IMR-90 (cell line): ENCODE data around the gene DHRSX. TPM values are rescaled to one million over a fixed set of nuclear protein-coding genes. Genes with fewer than 3 reads are reported as not detected.

Experiments
- ATAC-seq: fragments of 200-7000 bp; cut with Tn5 transposase; 2 replicates; pipeline ENCODE4 v1.9.1; 2020; ENCODE audit warnings: low read depth, mild to moderate bottlenecking, moderate library complexity
- BruUV-seq: library from RNA; stranded (reverse); fragments of 400-500 nt; replicated peaks from 2 replicates; lab custom pipeline; 2021; lab: Mats Ljungman, UMichigan
- CTCF ChIA-PET: fragments of 300-600 bp; formaldehyde crosslinking; extraction: SDS; loops from one replicate; lab custom pipeline; 2021; ENCODE audit warnings: antibody characterized with exemption; lab: Yijun Ruan, JAX
- POLR2A ChIA-PET: fragments of 300-600 bp; sonication (Branson Sonifier 250); formaldehyde crosslinking; loops from one replicate; lab custom pipeline; 2022; ENCODE audit warnings: antibody characterized with exemption; ENCODE audit not compliant: unreplicated experiment; lab: Charles Lee
- DNase-seq: peaks from one replicate; pipeline ENCODE4 v3.0.0; 2013
- H2AFZ ChIP-seq: replicated peaks from 2 replicates; pipeline ENCODE3; 2013; ENCODE audit warnings: low read length, mild to moderate bottlenecking; ENCODE audit not compliant: poor library complexity
- H2AK5ac ChIP-seq: 2 replicates; pipeline ENCODE4 v1.6.1; 2013; ENCODE audit warnings: low read depth, low read length, inconsistent platforms
- H2AK9ac ChIP-seq: replicated peaks from 2 replicates; pipeline ENCODE3; 2013; ENCODE audit warnings: mild to moderate bottlenecking, low read depth, low read length, moderate library complexity; ENCODE audit not compliant: poor library complexity
- H2BK120ac ChIP-seq: 2 replicates; pipeline ENCODE4 v1.6.1; 2013; ENCODE audit warnings: low read depth, low read length, inconsistent platforms
- H2BK15ac ChIP-seq: 3 replicates; pipeline ENCODE4 v1.6.1; 2013; ENCODE audit warnings: low read depth, low read length, inconsistent platforms
- H2BK20ac ChIP-seq: 2 replicates; pipeline ENCODE4 v1.6.1; 2013; ENCODE audit warnings: low read depth, mild to moderate bottlenecking, inconsistent platforms, low read length, moderate library complexity
- H2BK5ac ChIP-seq: 2 replicates; pipeline ENCODE4 v1.6.1; 2013; ENCODE audit warnings: mild to moderate bottlenecking, low read depth, low read length, inconsistent platforms; ENCODE audit not compliant: poor library complexity, severe bottlenecking
- H3K14ac ChIP-seq: replicated peaks from 2 replicates; pipeline ENCODE4 v1.6.1; 2013; ENCODE audit warnings: low read depth, low read length, inconsistent platforms
- H3K18ac ChIP-seq: 2 replicates; pipeline ENCODE4 v1.6.1; 2013; ENCODE audit warnings: low read depth, low read length, control low read depth
- H3K23ac ChIP-seq: 2 replicates; pipeline ENCODE4 v1.6.1; 2013; ENCODE audit warnings: low read depth, low read length, inconsistent platforms
- H3K27ac ChIP-seq: 2 replicates; pipeline ENCODE4 v1.5.1; 2013; ENCODE audit warnings: mild to moderate bottlenecking, control low read depth, low read length; ENCODE audit not compliant: insufficient read depth
- H3K27me3 ChIP-seq: 2 replicates; pipeline ENCODE4 v1.6.1; 2013; ENCODE audit warnings: low read length; ENCODE audit not compliant: control insufficient read depth, insufficient read depth
- H3K36me3 ChIP-seq: 2 replicates; pipeline ENCODE4 v1.6.1; 2013; ENCODE audit warnings: low read length, mixed read lengths; ENCODE audit not compliant: control insufficient read depth, insufficient read depth
- H3K4ac ChIP-seq: 2 replicates; pipeline ENCODE4 v1.6.1; 2013; ENCODE audit warnings: low read depth, low read length, inconsistent platforms
- H3K4me1 ChIP-seq: 2 replicates; pipeline ENCODE4 v1.6.1; 2013; ENCODE audit warnings: low read length, mixed read lengths; ENCODE audit not compliant: control insufficient read depth, insufficient read depth
- H3K4me2 ChIP-seq: 2 replicates; pipeline ENCODE4 v1.6.1; 2013; ENCODE audit warnings: low read depth, mild to moderate bottlenecking, control low read depth, low read length, moderate library complexity
- H3K4me3 ChIP-seq: 2 replicates; pipeline ENCODE4 v1.5.1; 2013; ENCODE audit warnings: low read depth, mild to moderate bottlenecking, control low read depth, low read length, moderate library complexity; ENCODE audit not compliant: insufficient read depth
- H3K56ac ChIP-seq: 2 replicates; pipeline ENCODE4 v1.6.1; 2013; ENCODE audit warnings: low read length, inconsistent platforms; ENCODE audit not compliant: insufficient read depth; ENCODE audit errors: extremely low read depth
- H3K79me1 ChIP-seq, 2 experiments: 2 replicates each; pipeline ENCODE4 v1.6.1; 2013; ENCODE audit warnings: low read length in 2 of 2, inconsistent platforms in 1 of 2, low read depth in 1 of 2
- H3K9ac ChIP-seq: 2 replicates; pipeline ENCODE4 v1.6.1; 2013; ENCODE audit warnings: low read depth, low read length, control low read depth
- H3K9me1 ChIP-seq: 2 replicates; pipeline ENCODE4 v1.6.1; 2013; ENCODE audit warnings: low read length, inconsistent platforms; ENCODE audit not compliant: insufficient read depth
- H3K9me3 ChIP-seq: 2 replicates; pipeline ENCODE4 v1.6.1; 2013; ENCODE audit warnings: low read length; ENCODE audit not compliant: control insufficient read depth, insufficient read depth
- H4K20me1 ChIP-seq: 2 replicates; pipeline ENCODE4 v1.6.1; 2013; ENCODE audit warnings: low read length, inconsistent platforms; ENCODE audit not compliant: insufficient read depth
- H4K5ac ChIP-seq: 2 replicates; pipeline ENCODE4 v1.6.1; 2013; ENCODE audit warnings: mild to moderate bottlenecking, low read depth, low read length, control low read depth
- H4K8ac ChIP-seq, 2 experiments: 2 replicates each; pipeline ENCODE4 v1.6.1; 2013; ENCODE audit warnings: low read depth in 2 of 2, low read length in 2 of 2, control low read depth in 1 of 2, inconsistent platforms in 1 of 2
- H4K91ac ChIP-seq: 2 replicates; pipeline ENCODE4 v1.6.1; 2013; ENCODE audit warnings: low read depth, low read length, inconsistent platforms; ENCODE audit not compliant: insufficient read depth
- FOS ChIP-seq: fragments of 150-350 bp; IDR thresholded peaks from 2 replicates; pipeline ENCODE4 v1.6.1; 2016; ENCODE audit warnings: low read depth, low read length
- MAFK ChIP-seq: IDR thresholded peaks from 2 replicates; pipeline ENCODE4 v1.6.1; 2012; ENCODE audit warnings: low read depth, low read length, improper control_type of control experiment
- MXI1 ChIP-seq: IDR thresholded peaks from 2 replicates; pipeline ENCODE4 v1.6.1; 2012; ENCODE audit warnings: low read depth, mild to moderate bottlenecking, low read length, moderate library complexity, borderline replicate concordance
- RAD21 ChIP-seq: IDR thresholded peaks from 2 replicates; pipeline ENCODE4 v1.6.1; 2012; ENCODE audit warnings: low read length, improper control_type of control experiment
- RCOR1 ChIP-seq: IDR thresholded peaks from 2 replicates; pipeline ENCODE4 v1.6.1; 2012; ENCODE audit warnings: mild to moderate bottlenecking, low read length, improper control_type of control experiment; ENCODE audit not compliant: insufficient replicate concordance
- WGBS, 2 experiments: methylation state at CpG; one replicate each; pipeline versions ENCODE4 v1.1.5 to v1.1.7; 2013; ENCODE audit warnings: missing lambda C conversion rate in 2 of 2; ENCODE audit not compliant: insufficient read length in 1 of 2; ENCODE audit errors: extremely low coverage in 2 of 2; 5-methylcytosine and 5-hydroxymethylcytosine counted together
- dilution Hi-C: fragments of 300-500 bp; cut with HindIII; formaldehyde crosslinking; loops from one replicate; pipeline ENCODE4 v1.14.3; 2018; ENCODE audit warnings: low sequenced_read_pairs; ENCODE audit not compliant: unreplicated experiment
- in situ Hi-C: fragments of 300-500 bp; cut with MboI; formaldehyde crosslinking; loops from 3 replicates; pipeline ENCODE4 v1.14.3; 2019; ENCODE audit warnings: low sequenced_read_pairs, inconsistent platforms, mixed read lengths
- intact Hi-C: fragments of 100-400 bp; cut with micrococcal nuclease; formaldehyde crosslinking; loops from 2 replicates; pipeline ENCODE4 v1.10.0; 2022
- polyA plus RNA-seq, 3 experiments: library from polyadenylated mRNA; depleted of rRNA; stranded (reverse); fragments of >200 nt; gene quantifications; 2 replicates each; pipeline ENCODE4 v1.2.3, GENCODE V29; 2012; ENCODE audit warnings: low replicate concordance in 1 of 3
- total RNA-seq: library from RNA; depleted of rRNA; stranded (reverse); fragments of >200 nt; gene quantifications from 2 replicates; pipeline ENCODE4 v1.2.3, GENCODE V29; 2012

Gene DHRSX
- total and polyA plus RNA-seq, 2 of the 4 experiments (the other 2 are of a cell fraction): 26.2 to 38.0 TPM

GRCh38 chrX:2533424-2533823, 32.6 kb upstream of the DHRSX start:
- no TSS peak for BruUV-seq
- in situ Hi-C loops: no loop called here
- no peak overlapping the region for H2AFZ ChIP-seq
- H2BK5ac ChIP-seq: no peak overlapping the region
- H4K20me1 ChIP-seq: no peaks in the 10 kb centered on the region
- ChIA-PET POLR2A (no interaction called here), CTCF (no interaction called here)
- H3K23ac ChIP-seq: no peak overlapping the region
- H3K14ac ChIP-seq: no peak overlapping the region
- no peaks in the 10 kb centered on the region for H3K9me1 ChIP-seq
- H2AK9ac ChIP-seq: no peak overlapping the region
- no peak overlapping the region for H3K4me2 ChIP-seq
- no peak overlapping the region for H2AK5ac ChIP-seq
- no peaks in the 10 kb centered on the region for H3K79me1 ChIP-seq
- no peaks in the 10 kb centered on the region for H3K4me1 ChIP-seq
- no peak overlapping the region for H3K4me3 ChIP-seq
- H3K4ac ChIP-seq: no peak overlapping the region
- no peak overlapping the region for H4K5ac ChIP-seq
- H3K36me3 ChIP-seq: no peaks in the 10 kb centered on the region
- H3K27me3 ChIP-seq: peaks cover 3% of the 10 kb centered on the region; the same call in 1 of the 2 replicates
- H2BK15ac ChIP-seq: no peak overlapping the region
- no peak overlapping the region for H3K9ac ChIP-seq
- no CpG with 5 or more reads among the region's 8 CpGs for WGBS, 2 experiments
- no peak for TF ChIP-seq MAFK
- TF ChIP-seq FOS: no peak
- TF ChIP-seq RAD21: no peak
- no peak for TF ChIP-seq RCOR1
- TF ChIP-seq MXI1: no peak
- no peak overlapping the region for H4K91ac ChIP-seq
- intact Hi-C loops: no loop called here
- H3K27ac ChIP-seq: no peak overlapping the region
- no peak overlapping the region for H4K8ac ChIP-seq
- ATAC-seq (no peak), DNase-seq (no peak)
- no peak overlapping the region for H2BK20ac ChIP-seq
- H2BK120ac ChIP-seq: no peak overlapping the region
- no peak overlapping the region for H3K18ac ChIP-seq
- dilution Hi-C loops: no loop called here
- H3K9me3 ChIP-seq: no peaks in the 10 kb centered on the region
- H3K56ac ChIP-seq: no peak overlapping the region
